T-helper 22 cell (primary cell): ENCODE data around the gene PFDN5.
"Not testable (repeated sequence)": the region's sequence is repeated elsewhere in the genome, so short reads cannot be mapped to it uniquely, and the experiment has no call there.

ENCODE experiments used
- DNase-seq: peaks from one replicate; pipeline ENCODE4 v3.0.0-alpha.2; 2020; ENCODE audit warnings: low read depth

Gene PFDN5

DNA sequence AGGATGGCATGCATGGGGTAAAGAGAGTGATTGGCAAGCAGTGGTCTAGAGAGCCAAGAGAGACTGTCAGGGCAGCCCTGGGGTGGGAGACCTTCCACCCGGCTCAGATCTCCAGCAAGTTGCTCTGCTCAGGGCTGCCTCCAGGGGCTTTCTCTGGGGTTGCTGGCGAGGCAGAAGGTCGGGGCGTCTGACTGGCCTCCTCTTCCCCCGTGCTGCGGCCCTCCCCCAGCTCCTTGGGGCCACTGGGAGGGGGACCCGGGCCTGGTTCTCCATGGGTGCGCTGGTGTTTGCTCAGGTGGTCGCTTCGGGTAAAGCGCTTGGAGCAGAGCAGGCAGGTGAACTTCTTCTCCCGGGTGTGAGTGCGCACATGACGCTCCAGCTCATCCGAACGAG is 32.7 kb downstream of the PFDN5 start:
- no peak for DNase-seq

DNA sequence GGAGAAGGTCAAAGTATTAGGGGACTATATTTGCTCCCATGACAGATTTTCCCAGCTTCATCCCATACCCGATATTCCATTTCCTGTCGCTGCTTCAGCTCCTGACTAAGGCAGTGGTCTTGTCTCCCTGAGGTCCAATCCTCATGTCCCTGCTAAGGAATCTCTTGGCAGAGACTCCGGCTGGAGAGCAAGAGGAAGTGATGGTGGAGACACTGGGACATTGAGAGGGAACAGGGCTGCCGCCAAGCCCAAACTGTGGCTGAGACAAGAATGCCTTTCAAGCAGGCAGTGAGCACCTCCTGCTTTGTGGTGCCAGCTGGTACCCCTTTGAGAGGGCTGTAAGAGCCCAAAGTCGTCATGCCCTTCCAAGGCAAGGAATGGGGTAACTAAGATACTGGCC is 35.3 kb downstream of the PFDN5 start:
- no peak for DNase-seq

DNA sequence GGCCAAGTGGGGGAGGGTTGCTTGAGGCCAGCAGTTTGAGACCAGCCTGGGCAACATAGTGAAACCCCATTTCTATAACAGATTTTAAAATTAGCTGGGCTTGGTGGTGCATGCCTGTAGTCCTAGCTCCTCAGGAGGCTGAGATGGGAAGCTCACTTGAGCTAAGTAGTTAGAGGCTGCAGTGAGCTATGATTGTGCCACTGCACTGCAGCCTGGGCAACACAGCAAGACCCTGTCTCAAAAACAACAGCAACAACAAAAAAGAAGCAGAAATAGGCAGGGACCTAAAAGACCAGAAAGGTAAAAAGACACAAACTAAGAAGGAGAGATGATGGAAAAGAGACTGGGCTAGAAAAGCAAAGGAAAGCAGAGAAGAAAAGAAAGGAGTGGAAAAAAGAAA is 37.0 kb downstream of the PFDN5 start:
- not testable (repeated sequence) for DNase-seq

DNA sequence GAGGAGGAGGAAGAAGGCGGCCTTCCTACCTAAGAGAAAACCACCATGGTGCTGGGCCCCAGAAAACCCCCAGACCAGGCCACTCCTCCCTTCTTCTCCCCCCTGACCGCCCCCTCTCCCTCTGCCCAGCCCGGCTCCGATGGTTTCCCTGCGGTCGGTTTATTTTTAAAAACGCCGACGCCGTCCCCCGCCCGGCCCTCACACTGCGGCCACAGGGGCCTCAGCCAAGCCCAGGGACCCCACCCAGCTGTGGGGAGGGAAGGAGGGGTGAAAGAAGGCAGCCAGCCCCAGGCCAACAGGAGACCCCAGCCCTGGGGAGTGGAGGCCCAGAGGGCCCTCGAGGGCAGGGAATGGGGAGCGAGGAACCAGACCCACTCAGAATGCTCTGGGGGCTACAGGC is 37.4 kb downstream of the PFDN5 start:
- DNase-seq: no peak

DNA sequence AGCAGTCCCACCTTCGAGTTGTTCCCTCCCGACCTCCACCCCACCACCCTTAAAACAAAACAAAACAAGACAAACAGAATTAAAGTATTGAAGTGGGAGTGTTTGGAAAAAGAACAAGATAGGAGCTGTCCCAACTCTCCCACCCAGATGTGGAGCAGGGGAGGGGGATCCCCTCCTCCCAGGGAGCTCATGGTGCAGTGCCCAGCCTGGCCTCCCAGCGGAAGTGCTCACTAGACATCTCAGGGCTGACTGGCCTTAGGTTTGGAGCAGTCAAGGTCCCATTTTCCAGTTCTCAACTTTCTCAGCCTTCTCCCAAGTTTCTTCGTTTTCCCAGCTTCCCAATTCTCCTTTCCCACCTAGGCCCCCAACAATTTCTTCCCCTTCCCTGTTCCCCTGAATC is 37.9 kb downstream of the PFDN5 start:
- no peak for DNase-seq

DNA sequence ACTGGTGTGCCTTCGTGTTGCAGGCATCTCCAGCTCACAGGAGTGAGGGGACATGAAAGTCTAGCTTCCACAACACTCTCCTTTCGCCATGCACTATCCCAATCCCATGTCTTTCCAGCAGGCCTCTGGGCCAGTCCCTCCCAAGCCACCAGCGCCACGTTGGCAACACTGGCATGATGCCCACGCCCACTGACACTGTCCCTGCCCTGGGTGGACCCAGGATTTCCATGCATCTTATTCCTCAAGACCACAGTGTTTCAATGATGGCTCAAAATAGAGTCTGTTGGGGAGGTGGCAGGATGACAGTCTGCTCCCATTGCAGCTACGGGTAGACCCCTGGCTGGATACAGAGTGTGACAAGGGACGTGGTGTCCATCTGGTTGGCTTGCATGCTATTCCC is 38.5 kb downstream of the PFDN5 start:
- no peak for DNase-seq

DNA sequence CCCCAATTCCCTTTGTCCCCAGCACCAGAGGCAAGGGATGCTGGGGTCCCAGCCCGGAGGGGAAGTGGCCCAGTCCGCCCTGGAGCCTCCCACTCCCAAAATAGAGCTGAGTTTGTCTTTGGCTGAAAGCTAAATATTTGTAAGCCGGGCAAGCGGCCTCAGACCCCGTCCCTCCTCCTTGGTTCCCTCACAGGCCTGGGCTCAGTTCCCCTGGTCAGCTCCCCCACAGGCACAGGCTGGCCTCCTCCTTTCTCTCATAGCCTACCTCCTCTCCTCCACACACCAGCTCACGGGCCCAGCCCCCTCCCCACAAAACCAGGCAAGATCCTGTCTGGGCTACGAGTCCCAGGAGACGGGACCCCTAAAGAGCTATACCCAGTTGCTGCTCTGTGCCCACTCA is 39.5 kb downstream of the PFDN5 start:
- DNase-seq: no peak

DNA sequence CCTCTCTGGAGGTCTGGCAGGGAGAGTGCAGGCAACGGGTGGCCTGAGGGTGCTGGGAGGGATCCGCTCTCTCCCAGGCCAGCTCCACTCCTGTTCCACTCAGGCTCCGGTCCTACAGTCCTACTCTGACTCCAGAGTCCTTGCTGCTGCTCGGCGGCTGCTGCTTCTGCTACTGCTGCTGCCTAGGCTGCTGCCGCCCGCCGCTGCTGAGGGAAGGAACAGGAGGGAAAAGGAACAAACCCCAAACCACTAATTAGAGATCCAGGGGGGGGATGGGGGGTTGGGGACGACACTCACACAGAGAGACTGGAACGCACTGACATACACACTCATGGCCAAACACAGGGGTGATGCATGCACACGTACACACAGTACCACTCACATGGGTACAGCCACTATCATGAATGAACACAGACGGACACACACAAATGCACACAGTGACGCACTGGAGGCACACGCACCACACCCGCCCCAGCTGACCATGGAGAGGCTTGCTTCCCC is 40.9 kb downstream of the PFDN5 start, which contains the start of gene SP7:
Gene SP7 (minus strand): TSS at position 174 of the 501 bp plus-strand sequence. CDS start 708 bp downstream, outside the sequence.
- no peak for DNase-seq

DNA sequence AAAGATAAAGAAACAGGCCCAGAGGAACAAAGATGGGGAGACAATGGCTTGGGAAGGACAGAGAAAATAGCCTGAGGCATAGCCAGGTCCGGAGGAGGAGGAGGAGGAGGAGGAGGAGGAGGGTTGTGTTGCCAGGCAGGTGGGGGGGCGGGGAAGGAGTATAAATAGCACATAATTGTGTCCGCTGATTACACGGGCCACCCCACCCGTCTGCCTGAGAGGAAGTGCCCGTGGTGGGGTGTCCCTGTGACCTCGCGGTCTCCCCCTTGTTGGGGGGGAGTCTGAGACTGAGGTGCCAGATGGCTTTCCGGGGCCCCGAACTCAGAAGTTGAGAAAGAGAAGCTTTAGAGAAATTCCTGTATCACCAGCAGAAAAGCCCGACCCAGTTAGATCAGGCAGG is 42.7 kb downstream of the PFDN5 start:
- no peak for DNase-seq

DNA sequence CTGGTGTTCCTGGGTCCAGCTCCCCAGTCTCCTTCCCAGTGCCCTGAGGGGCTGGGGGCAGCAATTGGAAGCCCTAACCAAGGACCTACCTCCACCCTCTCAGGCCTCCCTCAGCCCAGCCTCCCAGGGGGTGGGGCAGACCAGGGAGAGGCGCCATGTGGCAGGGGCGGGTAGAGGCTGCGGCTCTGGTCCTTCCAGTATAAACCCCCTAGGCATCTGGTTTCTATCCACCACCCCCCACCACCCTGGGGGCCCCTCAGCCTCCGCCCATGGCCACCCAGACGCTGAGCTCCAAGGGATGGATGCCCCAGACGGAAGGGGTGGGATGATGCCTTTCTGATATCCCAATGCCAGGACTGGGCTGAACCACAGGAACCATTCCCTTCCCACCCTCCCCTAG is 43.6 kb downstream of the PFDN5 start:
- no peak for DNase-seq

DNA sequence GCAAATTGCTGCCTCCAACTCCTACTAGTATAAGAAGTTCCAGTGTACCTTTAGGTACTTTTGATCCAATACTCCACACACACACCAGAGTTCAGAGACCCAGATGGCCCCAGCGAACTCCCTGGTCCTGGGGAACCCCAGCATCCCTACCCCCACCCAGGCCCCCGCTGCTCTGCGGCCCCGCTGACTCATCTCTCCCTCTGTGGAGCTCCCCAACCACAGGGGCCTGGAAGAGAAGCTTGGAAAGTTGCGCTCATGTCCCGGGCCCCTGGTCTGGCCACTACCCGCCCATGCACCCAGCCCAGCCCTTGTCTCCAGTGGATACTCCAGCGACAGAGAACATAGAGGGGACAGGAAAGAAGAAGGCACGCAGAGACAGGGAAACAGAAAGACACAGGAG is 45.1 kb downstream of the PFDN5 start:
- no peak for DNase-seq

DNA sequence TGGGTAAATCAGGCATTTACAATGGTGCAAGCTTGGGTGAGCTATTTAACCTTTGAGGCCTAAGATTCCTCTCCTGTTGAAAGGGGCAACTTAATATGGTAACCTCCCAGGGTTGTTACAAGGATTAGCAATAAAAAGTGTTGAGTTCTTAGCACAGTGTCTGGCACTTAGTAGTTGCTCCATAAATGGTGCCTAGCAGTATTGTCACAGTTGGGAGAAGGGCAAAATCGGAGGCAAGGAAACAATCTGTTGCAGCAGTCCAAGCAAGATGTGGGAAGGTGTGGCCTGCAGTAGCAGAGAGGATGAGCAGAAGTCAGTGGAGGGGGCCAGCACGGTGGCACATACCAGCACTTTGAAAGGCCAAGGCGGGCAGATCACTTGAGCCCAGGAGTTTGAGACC is 48.1 kb downstream of the PFDN5 start:
- no peak for DNase-seq

DNA sequence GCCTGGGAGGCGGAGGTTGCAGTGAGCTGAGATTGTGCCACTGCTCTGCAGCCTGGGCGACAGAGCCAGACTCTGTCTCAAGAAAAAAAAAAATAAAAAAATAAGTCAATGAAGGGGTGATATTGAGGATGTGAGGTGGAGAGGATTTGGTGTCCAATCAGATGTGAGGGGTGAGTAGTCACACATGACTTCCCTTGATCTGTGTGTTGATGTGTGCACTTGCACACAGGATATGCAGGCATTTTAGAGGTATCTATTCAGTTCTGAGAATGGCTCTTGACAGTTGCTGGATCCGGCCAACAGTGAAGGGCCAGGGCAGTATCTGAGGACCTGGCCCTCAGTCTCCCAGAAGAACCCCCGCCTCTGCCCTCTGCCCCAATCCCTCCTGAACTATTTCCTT is 48.6 kb downstream of the PFDN5 start:
- DNase-seq: no peak

DNA sequence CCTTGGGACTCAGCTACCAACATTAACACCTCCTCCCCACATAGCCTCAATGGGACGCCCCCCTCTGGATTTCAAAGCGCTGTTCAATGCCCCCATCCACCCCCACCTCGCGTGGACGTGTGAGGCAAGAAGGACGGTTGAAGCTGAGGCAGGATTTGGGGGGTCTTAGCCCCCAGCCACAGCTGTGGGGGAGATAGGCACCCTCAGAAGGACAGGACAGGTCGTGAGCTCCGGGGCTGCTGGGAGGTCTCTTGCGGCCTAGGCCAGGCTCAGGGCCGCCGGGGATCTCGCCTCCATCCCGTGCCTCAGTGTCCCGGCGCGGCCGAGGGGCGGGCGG is 49.1 kb downstream of the PFDN5 start:
- DNase-seq: no peak

DNA sequence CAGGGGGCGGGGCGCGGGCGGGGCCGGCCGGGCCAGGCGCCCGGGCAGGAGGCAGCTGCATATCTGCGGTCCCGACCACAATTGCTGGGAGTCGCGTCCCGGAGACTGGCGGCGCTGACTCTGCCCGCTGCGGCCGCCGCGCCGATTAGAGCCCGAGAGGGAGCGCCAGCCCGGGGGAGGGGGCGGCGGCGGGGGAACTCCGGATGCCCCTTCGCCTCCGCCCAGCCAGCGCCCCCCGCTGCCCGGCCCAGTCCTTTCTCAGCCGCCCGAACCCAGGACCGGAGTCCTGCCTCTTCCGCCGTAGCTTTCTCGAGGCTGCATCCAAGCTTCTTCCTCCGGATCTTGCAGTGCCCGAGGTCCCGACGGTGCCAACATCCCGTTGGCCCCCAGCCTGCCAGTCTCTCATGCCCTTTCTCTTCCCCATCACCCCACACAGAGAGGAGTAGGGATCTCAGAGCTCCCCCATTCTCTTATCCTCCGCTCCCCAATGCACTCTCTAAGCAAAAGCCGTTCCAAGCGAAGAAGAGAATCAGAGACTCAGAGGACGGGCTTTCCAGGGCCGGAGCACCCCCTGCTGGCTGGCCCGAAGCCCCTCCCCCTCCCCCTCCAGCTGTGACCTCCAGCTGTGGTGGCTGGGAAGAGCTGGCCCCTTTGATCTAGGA is 49.6 kb downstream of the PFDN5 start:
- peak; percentile 46 for DNase-seq

DNA sequence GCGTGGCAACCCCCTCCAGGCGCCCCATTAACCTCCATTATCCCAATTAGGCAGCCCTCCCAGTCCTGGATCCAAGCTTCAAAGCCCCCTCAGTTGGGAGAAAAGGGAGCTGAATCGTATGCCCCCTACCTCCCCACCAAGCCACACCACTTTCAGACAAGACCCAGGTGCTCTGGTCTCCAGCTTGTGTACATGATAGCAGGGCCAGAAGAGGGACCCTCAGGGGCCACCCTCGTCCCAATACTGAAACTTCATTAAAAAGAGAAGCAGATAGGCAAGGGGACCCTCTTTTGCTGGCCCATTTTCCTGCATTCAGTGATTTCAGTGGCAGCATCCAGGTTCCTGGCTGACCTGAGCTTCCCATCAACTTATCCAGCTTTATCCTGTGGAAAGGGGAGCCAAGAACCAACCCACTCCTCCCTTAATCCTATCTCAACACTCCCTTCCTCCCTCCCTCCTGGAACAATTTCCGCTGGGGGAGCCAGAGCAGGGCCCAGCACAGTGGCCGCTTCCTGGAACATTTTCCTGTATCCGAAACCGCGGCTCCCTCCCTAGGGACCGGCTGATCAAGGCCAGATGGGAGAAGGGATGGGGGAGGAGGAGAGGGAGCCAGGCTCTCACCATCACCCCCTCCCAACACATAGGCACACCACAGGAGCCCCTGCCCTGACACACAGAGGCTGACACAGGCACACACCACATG is 50.3 kb downstream of the PFDN5 start:
- DNase-seq: no peak

DNA sequence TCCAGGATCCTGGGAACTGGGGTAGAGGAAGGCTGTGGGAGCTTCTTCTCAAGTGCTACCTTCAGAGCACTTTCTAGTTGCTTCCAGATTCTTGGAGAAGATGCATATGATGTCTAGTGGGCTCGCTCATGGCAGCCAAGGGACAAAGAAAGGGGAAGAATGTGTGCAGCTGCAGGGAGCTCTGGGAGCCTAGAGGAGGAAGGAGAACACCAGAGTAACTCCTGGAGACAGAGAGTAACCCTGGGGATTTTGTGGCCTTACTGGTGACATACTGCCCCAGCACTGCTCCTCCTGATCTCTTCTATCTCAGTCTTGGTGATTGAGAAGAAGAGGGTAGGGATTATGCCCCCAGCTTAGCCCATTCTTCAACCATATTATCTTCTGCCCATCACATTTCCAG is 51.1 kb downstream of the PFDN5 start:
- DNase-seq: no peak

DNA sequence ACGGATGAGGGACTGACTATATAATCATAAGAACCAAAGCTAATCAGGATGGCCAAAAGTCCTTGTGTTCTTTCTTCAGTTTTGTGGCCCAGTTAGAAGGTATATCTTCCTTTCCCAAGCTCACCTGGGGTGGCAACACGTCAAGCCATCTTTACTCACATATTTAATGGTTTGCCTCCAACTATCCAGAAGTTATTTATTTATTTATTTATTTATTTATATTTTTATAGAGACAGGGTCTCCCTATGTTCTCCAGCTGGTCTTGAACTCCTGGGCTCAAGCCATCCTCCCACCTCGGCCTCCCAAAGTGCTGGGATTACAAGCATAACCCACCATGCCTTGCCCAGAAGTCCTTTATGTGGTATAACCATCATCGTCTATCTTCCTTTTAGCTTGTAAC is 52.6 kb downstream of the PFDN5 start:
- no peak for DNase-seq
